A673 (cell line): ENCODE measurements around the gene URI1. TPM values are rescaled to one million over a fixed set of nuclear protein-coding genes. Genes with fewer than 3 reads are reported as not detected.
A peak's percentile ranks its signal among the peaks of the same experiment; 100 is the strongest.

Source experiments
- BruUV-seq: library from RNA; stranded (reverse); fragments of 400-500 nt; replicated peaks from 2 replicates; lab custom pipeline; 2021; lab: Mats Ljungman, UMichigan
- CTCF ChIA-PET: fragments of 300-600 bp; sonication (Branson Sonifier 250); formaldehyde crosslinking; loops from one replicate; lab custom pipeline; 2022; ENCODE audit warnings: antibody characterized with exemption; lab: Charles Lee
- POLR2A ChIA-PET: fragments of 300-600 bp; sonication (Branson Sonifier 250); formaldehyde crosslinking; loops from one replicate; lab custom pipeline; 2022; ENCODE audit warnings: antibody characterized with exemption; ENCODE audit not compliant: low non-redundant PET; lab: Charles Lee
- DNase-seq: peaks from one replicate; pipeline ENCODE4 v3.0.0-alpha.2; 2015; ENCODE audit warnings: low spot score
- H3K27ac ChIP-seq: fragments of 200-600 bp; sonication (generic); 2 replicates; pipeline ENCODE4 v1.5.1; 2016; ENCODE audit warnings: mixed run types, low read depth, mild to moderate bottlenecking, mixed read lengths, antibody characterized with exemption, low read length; ENCODE audit not compliant: poor library complexity, severe bottlenecking
- H3K27me3 ChIP-seq: fragments of 200-600 bp; sonication (generic); replicated peaks from 2 replicates; pipeline ENCODE4 v1.6.1; 2017; ENCODE audit warnings: mixed run types, low read depth, mild to moderate bottlenecking, mixed read lengths, antibody characterized with exemption, low read length; ENCODE audit not compliant: insufficient read depth, poor library complexity
- H3K36me3 ChIP-seq: fragments of 200-600 bp; sonication (generic); 2 replicates; pipeline ENCODE4 v1.6.1; 2016; ENCODE audit warnings: mixed run types, mild to moderate bottlenecking, mixed read lengths, antibody characterized with exemption, low read length; ENCODE audit not compliant: insufficient read depth, poor library complexity, severe bottlenecking
- H3K4me1 ChIP-seq: fragments of 200-600 bp; sonication (generic); 2 replicates; pipeline ENCODE4 v1.6.1; 2017; ENCODE audit warnings: mixed run types, mild to moderate bottlenecking, mixed read lengths, antibody characterized with exemption, low read length; ENCODE audit not compliant: insufficient read depth, poor library complexity, severe bottlenecking
- H3K4me3 ChIP-seq: fragments of 200-600 bp; sonication (generic); 2 replicates; pipeline ENCODE4 v1.5.1; 2016; ENCODE audit warnings: low read depth, mixed run types, mild to moderate bottlenecking, mixed read lengths, low read length; ENCODE audit not compliant: poor library complexity, severe bottlenecking
- H3K9me3 ChIP-seq: fragments of 200-600 bp; sonication (generic); 2 replicates; pipeline ENCODE4 v1.6.1; 2016; ENCODE audit warnings: mixed run types, low read depth, mild to moderate bottlenecking, mixed read lengths, antibody characterized with exemption, low read length; ENCODE audit not compliant: poor library complexity, severe bottlenecking
- EZH2 ChIP-seq: fragments of 200-600 bp; sonication (generic); IDR thresholded peaks from 2 replicates; pipeline ENCODE4 v1.6.1; 2017; ENCODE audit warnings: borderline replicate concordance, low read depth, mild to moderate bottlenecking, mixed read lengths, antibody characterized with exemption, low read length; ENCODE audit not compliant: poor library complexity, severe bottlenecking
- intact Hi-C: fragments of 100-400 bp; cut with micrococcal nuclease; formaldehyde crosslinking; loops from one replicate; pipeline ENCODE4 v1.10.0; 2022; ENCODE audit not compliant: unreplicated experiment
- total RNA-seq: library from RNA; stranded (reverse); gene quantifications from 2 replicates; pipeline ENCODE4 v1.2.3, GENCODE V29; 2021
- TF ChIP-seq, protein P1 (sequence below): fragments of 300-800, 200-600 bp; sonication (generic); conservative IDR thresholded peaks from 2 replicates; pipeline ENCODE4 v1.5.1; 2017; ENCODE audit warnings: low read depth, mild to moderate bottlenecking, antibody characterized with exemption, low read length, moderate library complexity, mixed read lengths

URI1 gene
- total RNA-seq, 1 experiment from 2014 or later: 93.0 TPM

DNA sequence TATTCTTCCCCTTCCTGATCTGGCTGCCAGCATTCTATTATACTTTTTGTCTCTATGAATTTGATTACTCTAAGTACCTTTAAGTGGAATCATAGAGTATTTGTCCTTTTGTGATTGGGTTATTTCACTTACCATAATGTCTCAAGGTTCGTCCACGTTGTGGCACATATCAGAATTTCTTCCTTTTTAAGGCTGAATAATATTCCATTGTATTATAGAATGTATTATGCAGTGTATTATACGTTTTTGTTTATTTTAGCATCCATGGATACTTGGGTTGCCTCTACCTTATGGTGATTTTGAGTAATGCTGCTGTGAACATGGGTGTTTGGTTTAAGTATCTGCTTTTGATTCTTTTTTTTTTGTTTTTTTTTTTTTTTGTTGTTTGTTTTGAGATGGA lies 19.3 kb downstream of the URI1 start:
- ChIA-PET POLR2A (no interaction called here), CTCF (no interaction called here)
- no peaks in the 10 kb centered on the region for H3K27me3 ChIP-seq
- H3K9me3 ChIP-seq: no peaks in the 10 kb centered on the region
- DNase-seq: no peak
- BruUV-seq: no TSS peak
- no peak overlapping the region for H3K27ac ChIP-seq
- H3K4me1 ChIP-seq: peaks cover 46% of the 10 kb centered on the region
- H3K36me3 ChIP-seq: no peaks in the 10 kb centered on the region
- no peak overlapping the region for H3K4me3 ChIP-seq
- TF ChIP-seq, protein P1, sequence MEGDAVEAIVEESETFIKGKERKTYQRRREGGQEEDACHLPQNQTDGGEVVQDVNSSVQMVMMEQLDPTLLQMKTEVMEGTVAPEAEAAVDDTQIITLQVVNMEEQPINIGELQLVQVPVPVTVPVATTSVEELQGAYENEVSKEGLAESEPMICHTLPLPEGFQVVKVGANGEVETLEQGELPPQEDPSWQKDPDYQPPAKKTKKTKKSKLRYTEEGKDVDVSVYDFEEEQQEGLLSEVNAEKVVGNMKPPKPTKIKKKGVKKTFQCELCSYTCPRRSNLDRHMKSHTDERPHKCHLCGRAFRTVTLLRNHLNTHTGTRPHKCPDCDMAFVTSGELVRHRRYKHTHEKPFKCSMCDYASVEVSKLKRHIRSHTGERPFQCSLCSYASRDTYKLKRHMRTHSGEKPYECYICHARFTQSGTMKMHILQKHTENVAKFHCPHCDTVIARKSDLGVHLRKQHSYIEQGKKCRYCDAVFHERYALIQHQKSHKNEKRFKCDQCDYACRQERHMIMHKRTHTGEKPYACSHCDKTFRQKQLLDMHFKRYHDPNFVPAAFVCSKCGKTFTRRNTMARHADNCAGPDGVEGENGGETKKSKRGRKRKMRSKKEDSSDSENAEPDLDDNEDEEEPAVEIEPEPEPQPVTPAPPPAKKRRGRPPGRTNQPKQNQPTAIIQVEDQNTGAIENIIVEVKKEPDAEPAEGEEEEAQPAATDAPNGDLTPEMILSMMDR: no peak
- no peak for TF ChIP-seq EZH2
- intact Hi-C loops: no loop called here

DNA sequence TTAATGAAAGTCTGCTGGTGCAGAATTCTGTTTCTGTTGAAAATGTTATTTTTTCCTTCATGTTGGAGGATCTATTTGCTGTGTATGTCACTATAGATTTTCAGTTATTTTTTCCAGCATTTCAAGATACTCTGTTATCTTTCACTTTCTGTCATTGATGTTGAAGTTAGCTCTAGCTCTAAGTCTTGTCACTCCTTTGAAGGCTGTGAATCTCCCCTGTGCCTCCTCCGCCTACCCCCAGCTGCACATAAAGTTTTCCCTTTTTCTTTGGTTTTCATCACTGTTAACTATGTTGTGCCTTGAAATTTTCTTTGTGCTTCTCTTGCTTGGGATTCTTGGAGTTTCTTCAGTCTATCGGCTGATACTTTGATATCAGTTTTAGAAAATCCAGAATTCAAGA lies 20.8 kb downstream of the URI1 start:
- peak overlapping the region; percentile 57 for H3K27ac ChIP-seq
- ChIA-PET POLR2A (no interaction called here), CTCF (no interaction called here)
- TF ChIP-seq EZH2: no peak
- TF ChIP-seq, protein P1: no peak
- H3K9me3 ChIP-seq: no peaks in the 10 kb centered on the region
- intact Hi-C loops: no loop called here
- BruUV-seq: no TSS peak
- H3K27me3 ChIP-seq: no peaks in the 10 kb centered on the region
- no peak overlapping the region for H3K4me3 ChIP-seq
- peaks cover 50% of the 10 kb centered on the region for H3K4me1 ChIP-seq
- no peak for DNase-seq
- no peaks in the 10 kb centered on the region for H3K36me3 ChIP-seq

DNA sequence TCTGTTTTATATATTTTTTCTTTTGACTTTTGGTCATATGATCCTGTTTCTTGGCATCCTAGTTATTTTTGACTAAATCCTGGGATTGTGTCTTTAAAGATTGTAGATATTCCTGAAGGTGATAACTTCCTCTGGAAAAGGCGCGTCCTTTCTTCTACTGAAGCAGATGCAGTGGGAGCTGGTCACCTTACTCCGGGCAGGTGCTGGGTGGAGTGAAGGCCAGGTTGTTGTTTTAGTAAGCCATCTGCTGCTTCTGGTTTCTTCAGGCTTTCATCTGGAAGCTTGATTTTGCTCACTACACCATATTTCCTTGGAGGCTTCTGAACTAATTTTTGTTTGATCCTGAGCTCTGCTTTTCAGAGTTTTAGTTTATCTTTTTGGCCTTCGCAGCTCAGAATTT lies 21.5 kb downstream of the URI1 start:
- peaks cover 49% of the 10 kb centered on the region for H3K4me1 ChIP-seq
- BruUV-seq: no TSS peak
- CTCF ChIA-PET: no interaction called here

More for the DNA sequence above, 21.5 kb downstream of the URI1 start:
- intact Hi-C loops: no loop called here
- TF ChIP-seq, protein P1: no peak
- no peak for TF ChIP-seq EZH2
- peak overlapping the region; percentile 57 for H3K27ac ChIP-seq
- H3K4me3 ChIP-seq: no peak overlapping the region
- no peaks in the 10 kb centered on the region for H3K36me3 ChIP-seq
- H3K27me3 ChIP-seq: no peaks in the 10 kb centered on the region
- POLR2A ChIA-PET: no interaction called here
- DNase-seq: no peak
- no peaks in the 10 kb centered on the region for H3K9me3 ChIP-seq
